HUES48 (cell line): ENCODE results near the gene MTARC2.
"Not testable (repeated sequence)": the region's sequence is repeated elsewhere in the genome, so short reads cannot be mapped to it uniquely, and the experiment has no call there.

Experiments
- H3K27ac ChIP-seq: one replicate; pipeline ENCODE4 v1.7.0; 2013; ENCODE audit warnings: low read depth, low read length, inconsistent platforms
- H3K27me3 ChIP-seq: 2 replicates; pipeline ENCODE4 v1.6.1; 2013; ENCODE audit warnings: mild to moderate bottlenecking, low read length; ENCODE audit not compliant: control insufficient read depth, insufficient read depth
- H3K36me3 ChIP-seq: 2 replicates; pipeline ENCODE4 v1.6.1; 2013; ENCODE audit warnings: low read length; ENCODE audit not compliant: control insufficient read depth, insufficient read depth
- H3K4me1 ChIP-seq: 2 replicates; pipeline ENCODE4 v1.6.1; 2013; ENCODE audit warnings: mild to moderate bottlenecking, low read length; ENCODE audit not compliant: control insufficient read depth, insufficient read depth
- H3K4me3 ChIP-seq: 2 replicates; pipeline ENCODE4 v1.5.1; 2013; ENCODE audit warnings: mild to moderate bottlenecking, low read depth, low read length
- H3K9ac ChIP-seq: 2 replicates; pipeline ENCODE4 v1.6.1; 2013; ENCODE audit warnings: mild to moderate bottlenecking, low read depth, low read length, moderate library complexity
- H3K9me3 ChIP-seq: 2 replicates; pipeline ENCODE4 v1.6.1; 2013; ENCODE audit warnings: low read length; ENCODE audit not compliant: control insufficient read depth, insufficient read depth

MTARC2 gene

DNA sequence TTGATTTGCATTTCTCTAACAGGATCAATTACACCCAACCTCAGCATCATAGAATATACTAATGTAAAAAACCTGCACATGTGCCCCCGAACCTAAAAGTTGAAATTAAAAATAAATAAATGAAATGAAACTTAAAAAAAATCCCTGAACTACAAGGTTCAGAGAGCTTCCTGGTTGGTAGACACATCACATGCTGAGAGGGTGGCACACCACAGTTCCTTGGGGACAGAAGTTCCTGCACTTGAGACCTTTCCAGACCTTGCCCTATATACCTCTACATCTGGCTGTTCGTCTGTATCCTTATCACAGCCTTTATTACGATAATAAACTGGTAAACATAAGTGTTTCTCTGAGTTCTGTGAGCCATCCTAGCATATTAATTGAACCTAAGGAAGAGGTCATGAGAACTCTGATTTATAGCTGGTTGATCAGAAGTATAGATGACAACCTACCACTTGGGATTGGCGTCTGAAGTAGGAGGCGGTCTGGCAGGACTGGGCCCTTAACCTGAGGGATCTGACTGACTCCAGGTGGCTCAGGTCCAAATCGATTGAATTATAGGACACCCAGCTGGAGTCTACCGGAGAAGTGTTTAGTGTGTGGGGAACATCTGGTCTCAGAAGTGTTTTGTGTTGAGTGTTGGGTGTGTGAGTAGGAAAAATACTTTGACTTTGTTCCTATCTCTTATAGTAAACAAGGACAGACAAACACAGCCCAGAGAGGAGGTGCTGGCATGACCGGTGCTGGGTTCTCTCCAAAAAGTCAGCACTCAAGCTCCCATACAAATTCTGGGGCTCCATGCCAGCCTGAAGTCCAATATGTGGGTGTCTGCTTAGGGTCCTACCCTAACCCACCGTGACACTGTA, 39.0 kb upstream of the MTARC2 start:
- Histone ChIP-seq H3K4me3 (no peak overlapping the region), H3K9ac (no peak overlapping the region), H3K9me3 (no peaks in the 10 kb centered on the region; the same call in 1 of the 2 replicates), H3K4me1 (no peaks in the 10 kb centered on the region), H3K36me3 (no peaks in the 10 kb centered on the region), H3K27ac (no peak overlapping the region), H3K27me3 (no peaks in the 10 kb centered on the region)

DNA sequence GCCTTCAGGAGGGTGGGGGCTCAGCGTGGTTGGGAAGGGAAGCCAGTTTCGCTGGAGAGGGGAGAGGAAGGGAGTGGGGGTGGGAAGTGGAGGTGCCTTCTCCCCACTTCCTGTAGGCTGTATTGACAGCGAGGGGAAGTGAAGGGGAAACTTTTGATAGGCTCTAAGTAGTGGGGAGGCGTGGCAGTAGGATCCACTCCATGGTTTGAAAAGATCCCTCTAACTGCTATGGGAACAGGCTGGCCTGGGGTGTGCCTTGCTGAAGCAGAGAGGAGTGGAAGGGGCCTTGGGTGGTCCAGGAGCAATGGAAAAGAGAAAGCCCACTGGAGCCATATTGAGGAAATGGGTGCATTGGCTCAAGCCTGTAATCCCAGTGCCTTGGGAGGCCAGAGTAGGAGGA, 37.8 kb upstream of the MTARC2 start:
- H3K36me3 ChIP-seq, result no peaks in the 10 kb centered on the region
- no peak overlapping the region for H3K9ac ChIP-seq
- no peak overlapping the region for H3K4me3 ChIP-seq
- no peaks in the 10 kb centered on the region for H3K4me1 ChIP-seq
- H3K27me3 ChIP-seq, result no peaks in the 10 kb centered on the region
- H3K9me3 ChIP-seq, result peaks cover 4% of the 10 kb centered on the region
- H3K27ac ChIP-seq, result no peak overlapping the region

DNA sequence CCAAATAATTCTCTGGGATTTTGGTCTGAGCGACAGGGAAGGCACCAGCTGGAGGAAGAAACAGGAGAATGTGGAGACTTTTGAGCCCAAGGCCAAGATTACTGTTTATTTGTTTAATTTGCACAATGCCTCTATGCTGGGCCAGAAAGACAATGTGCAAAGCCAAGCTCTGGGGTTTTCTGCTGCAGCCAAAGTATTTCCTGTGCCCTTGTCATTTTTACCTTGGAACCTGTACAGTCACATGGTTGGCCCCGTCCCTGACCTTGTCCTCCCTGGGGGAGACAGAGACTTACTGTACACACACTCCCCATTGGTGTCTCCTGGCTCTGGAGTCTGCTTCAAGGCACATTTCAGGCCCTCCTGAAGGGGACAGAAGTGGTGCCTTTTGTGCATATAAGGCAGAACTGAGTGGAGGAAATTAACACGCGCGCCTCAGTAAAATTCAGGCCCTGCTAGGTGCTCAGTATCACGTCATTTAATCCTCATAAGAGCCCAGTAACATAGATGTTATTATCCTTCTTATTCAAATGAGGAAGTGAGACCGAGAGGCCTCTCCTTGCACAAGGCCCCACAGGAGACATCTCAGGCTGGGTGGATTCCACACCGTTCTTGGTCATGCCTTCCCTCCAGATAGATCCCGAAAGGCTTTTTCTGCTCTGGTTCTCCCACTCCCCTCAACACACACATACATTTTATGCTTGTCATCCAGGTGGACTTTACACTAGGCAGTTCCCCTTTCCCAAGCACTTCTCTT, 36.9 kb upstream of the MTARC2 start:
- Histone ChIP-seq H3K4me1 (no peaks in the 10 kb centered on the region), H3K9me3 (peaks cover 13% of the 10 kb centered on the region), H3K9ac (no peak overlapping the region), H3K36me3 (no peaks in the 10 kb centered on the region), H3K27ac (no peak overlapping the region), H3K27me3 (no peaks in the 10 kb centered on the region), H3K4me3 (no peak overlapping the region)

DNA sequence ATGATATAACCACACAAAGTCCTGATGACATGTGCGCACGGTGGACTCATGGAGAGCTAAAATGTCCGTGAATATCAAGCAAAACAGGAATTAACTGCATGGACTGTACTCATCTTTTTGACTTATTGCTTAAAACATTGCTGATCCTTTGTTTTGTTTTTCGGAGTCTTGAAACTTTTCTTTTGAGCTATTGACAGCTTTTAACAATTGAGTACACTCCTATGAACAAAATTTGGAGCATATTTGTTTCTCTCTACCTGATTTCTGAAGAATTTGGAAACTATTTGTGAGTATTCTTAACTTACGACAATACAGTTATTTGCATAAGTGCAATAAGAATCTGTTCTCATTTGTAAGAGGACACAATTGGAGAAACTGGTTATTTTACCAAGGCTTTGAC, 32.1 kb upstream of the MTARC2 start:
- H3K4me1 ChIP-seq, result not testable (repeated sequence)

DNA sequence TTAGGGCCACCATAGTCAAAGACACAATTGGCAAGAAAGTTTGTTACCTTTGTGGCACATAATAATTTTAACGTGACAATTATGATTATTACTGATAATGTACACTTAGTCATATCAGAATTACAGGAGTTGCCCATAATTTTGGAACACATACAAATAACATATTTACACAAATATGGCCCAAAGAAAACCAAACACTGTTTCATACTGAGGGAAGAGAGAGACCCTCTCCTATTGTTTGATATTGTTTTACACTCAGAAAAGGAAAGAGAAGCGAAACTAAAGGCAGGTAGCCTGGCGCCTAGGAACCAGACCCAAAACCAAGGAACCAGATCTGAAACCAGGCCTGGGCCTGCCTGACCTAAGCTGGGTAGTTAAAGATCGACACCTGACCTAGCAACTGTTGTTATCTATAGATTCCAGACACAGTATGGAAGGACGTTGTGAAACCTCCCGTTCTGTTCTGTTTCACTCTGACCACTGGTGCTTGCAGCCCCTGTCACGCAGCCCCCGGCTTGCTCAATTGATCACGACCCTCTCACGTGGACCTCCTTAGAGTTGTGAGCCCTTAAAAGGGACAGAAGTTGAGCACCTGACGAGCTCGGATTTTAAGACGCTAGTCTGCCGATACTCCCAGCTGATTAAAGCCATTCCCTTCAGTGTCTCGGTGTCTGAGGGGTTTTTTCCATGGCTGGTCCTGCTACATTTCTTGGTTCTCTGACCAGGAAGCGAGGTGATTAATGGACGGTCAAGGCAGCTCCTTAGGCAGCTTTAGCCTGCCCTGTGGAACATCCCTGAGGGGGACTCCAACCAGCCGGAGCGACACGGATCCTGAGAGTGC, 30.1 kb upstream of the MTARC2 start:
- no peaks in the 10 kb centered on the region for H3K4me1 ChIP-seq
- H3K27me3 ChIP-seq, result no peaks in the 10 kb centered on the region; the same call in 1 of the 2 replicates
- H3K9me3 ChIP-seq, result peaks cover 14% of the 10 kb centered on the region
- H3K4me3 ChIP-seq, result no peak overlapping the region
- H3K9ac ChIP-seq, result no peak overlapping the region
- H3K27ac ChIP-seq, result no peak overlapping the region
- H3K36me3 ChIP-seq, result no peaks in the 10 kb centered on the region

More for the DNA sequence above, 32.1 kb upstream of the MTARC2 start:
- H3K27ac ChIP-seq, H3K4me3 ChIP-seq, H3K27me3 ChIP-seq, H3K36me3 ChIP-seq, H3K9ac ChIP-seq: not testable (repeated sequence)
- peaks cover 14% of the 10 kb centered on the region for H3K9me3 ChIP-seq

DNA sequence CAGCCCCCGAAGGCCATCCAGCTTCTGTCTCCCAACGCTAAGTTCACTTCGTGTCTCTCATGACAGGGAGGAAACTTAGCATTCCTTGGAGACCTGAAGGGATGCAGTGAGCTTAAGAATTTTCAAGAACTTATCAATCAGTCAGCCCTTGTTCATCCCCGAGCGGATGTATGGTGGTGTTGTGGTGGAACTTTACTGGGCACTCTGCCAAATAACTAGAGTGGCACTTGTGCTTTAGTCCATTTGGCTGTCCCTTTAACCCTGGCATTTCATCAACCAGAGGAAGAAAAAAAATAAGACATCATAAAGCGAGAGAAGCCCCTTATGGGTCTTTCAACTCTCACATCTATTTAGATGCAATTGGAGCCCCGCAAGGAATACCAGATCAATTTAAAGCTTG, 26.9 kb upstream of the MTARC2 start:
- not testable (repeated sequence) for H3K36me3 ChIP-seq, H3K27me3 ChIP-seq, H3K9ac ChIP-seq, H3K4me1 ChIP-seq, H3K4me3 ChIP-seq, H3K9me3 ChIP-seq, H3K27ac ChIP-seq

DNA sequence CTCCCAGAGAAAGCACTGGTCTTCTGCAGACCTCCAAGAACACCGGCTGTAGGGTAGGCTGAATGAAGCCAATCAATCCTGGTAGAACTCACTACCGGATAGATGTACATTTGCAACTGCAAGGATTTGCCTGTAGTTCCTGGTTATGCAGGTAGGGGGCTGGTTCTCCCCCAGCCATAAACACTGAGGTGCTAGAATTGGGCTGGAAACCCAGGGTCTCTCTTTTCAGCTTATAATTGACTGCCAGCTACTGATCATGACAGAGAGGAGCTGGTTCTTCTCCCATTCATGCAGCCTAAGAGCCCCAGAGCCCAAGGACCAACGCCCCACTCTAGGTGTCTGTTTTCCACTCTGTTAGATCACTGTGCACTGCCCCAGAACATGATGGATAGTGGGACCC, 21.5 kb upstream of the MTARC2 start:
- no peaks in the 10 kb centered on the region for H3K36me3 ChIP-seq
- no peak overlapping the region for H3K27ac ChIP-seq
- H3K9ac ChIP-seq, result no peak overlapping the region
- no peak overlapping the region for H3K4me3 ChIP-seq
- H3K4me1 ChIP-seq, result no peaks in the 10 kb centered on the region
- H3K9me3 ChIP-seq, result no peaks in the 10 kb centered on the region
- no peaks in the 10 kb centered on the region; the same call in none of the 2 replicates for H3K27me3 ChIP-seq

DNA sequence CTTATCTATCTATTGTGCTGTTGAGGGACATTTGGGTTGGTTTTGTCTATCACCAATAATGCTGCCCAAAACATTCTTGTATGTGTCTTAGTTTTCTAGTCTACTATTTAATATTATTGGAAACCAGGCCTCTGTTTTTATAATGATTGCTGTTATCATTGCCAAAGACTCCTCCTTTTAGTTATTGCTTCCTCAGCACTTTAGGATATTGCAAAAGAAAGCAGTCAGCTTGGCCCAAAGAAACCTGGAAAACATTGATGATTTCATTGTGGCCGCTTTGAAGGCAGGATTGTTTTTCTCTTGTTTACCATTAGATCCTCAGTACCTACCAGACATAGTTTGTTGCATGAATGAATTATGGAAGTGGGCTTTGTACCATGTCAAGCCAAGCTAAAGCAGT, 20.6 kb upstream of the MTARC2 start:
- H3K4me1 ChIP-seq, result no peaks in the 10 kb centered on the region
- no peak overlapping the region for H3K4me3 ChIP-seq
- H3K9me3 ChIP-seq, result no peaks in the 10 kb centered on the region
- H3K36me3 ChIP-seq, result no peaks in the 10 kb centered on the region
- no peak overlapping the region for H3K27ac ChIP-seq
- no peaks in the 10 kb centered on the region; the same call in 1 of the 2 replicates for H3K27me3 ChIP-seq
- H3K9ac ChIP-seq, result no peak overlapping the region

DNA sequence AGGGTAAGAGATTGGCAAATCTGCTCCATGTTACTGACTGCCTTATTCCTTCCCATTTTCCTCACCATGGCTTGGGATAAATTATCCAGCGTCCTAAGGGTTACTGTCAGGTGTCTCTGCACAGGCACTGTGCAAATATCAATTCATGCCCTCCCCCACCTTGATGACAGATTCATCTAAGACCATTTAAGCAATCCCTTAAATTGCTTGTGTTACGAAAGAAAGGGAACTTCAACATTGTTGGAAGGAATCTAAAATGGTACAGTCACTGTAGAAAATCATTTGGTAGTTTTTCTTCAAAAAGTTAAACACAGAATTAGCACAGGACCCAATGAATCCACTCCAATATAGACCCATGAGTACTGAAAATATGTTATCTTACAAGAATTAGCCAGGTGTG, 17.6 kb upstream of the MTARC2 start:
- no peaks in the 10 kb centered on the region for H3K36me3 ChIP-seq
- no peak overlapping the region for H3K27ac ChIP-seq
- H3K4me3 ChIP-seq, result no peak overlapping the region
- H3K9ac ChIP-seq, result no peak overlapping the region
- no peaks in the 10 kb centered on the region for H3K4me1 ChIP-seq
- H3K9me3 ChIP-seq, result no peaks in the 10 kb centered on the region
- H3K27me3 ChIP-seq, result no peaks in the 10 kb centered on the region

DNA sequence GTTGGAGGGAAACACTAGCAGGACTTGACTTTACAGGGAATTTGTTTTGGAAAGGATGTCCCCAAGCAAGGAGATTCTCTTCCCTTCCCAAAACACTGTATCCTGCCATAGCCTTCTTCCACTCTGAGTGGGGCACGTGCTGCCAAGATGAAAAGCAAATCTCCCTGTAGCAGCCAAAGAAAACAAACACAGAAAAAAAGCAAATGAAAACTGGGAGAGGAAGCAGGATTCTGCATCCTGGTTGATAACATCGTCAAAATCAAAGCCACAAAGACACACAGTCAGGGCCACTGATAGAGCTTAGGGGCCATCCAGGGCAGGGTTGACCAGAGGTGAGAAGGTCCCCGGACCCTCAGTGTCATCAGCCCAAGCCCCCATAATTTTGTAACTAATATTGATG, 16.0 kb upstream of the MTARC2 start:
- H3K4me3 ChIP-seq, result no peak overlapping the region
- H3K27me3 ChIP-seq, result no peaks in the 10 kb centered on the region
- no peak overlapping the region for H3K27ac ChIP-seq
- no peaks in the 10 kb centered on the region for H3K4me1 ChIP-seq
- H3K36me3 ChIP-seq, result no peaks in the 10 kb centered on the region
- H3K9ac ChIP-seq, result no peak overlapping the region
- no peaks in the 10 kb centered on the region for H3K9me3 ChIP-seq
